ENCODE data around the gene NLRP7.

DNA sequence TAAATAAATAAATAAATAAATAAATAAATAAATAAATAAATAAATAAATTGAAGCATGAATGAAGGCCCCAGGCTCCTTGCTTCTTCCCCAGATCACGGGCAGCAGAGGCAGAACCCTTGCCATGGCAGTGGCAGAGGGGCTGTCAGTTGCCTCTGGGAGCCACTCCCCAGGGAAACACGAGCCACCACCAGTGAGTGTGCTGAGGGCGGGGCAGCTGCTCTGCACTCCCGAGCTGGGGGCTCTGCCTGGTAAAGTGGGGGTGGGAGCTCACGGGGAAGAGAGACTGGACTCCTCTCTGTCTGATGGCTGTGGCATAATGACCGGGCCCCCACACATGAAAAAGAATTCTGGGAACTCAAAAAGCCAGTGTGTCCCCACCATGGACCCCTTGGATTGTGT lies 65.4 kb downstream of the NLRP7 start:
- no peak for TF ChIP-seq EZH2phosphoT487 (conservative IDR thresholded peaks at IDR 0.05; ENCODE audit: low read length)
- TF ChIP-seq, protein P1, sequence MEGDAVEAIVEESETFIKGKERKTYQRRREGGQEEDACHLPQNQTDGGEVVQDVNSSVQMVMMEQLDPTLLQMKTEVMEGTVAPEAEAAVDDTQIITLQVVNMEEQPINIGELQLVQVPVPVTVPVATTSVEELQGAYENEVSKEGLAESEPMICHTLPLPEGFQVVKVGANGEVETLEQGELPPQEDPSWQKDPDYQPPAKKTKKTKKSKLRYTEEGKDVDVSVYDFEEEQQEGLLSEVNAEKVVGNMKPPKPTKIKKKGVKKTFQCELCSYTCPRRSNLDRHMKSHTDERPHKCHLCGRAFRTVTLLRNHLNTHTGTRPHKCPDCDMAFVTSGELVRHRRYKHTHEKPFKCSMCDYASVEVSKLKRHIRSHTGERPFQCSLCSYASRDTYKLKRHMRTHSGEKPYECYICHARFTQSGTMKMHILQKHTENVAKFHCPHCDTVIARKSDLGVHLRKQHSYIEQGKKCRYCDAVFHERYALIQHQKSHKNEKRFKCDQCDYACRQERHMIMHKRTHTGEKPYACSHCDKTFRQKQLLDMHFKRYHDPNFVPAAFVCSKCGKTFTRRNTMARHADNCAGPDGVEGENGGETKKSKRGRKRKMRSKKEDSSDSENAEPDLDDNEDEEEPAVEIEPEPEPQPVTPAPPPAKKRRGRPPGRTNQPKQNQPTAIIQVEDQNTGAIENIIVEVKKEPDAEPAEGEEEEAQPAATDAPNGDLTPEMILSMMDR (IDR thresholded peaks at IDR 0.05; ENCODE audit: insufficient read depth, low read length, poor library complexity, severe bottlenecking), result no peak
